HepG2 (cell line): Measurements from ENCODE around the gene STK39. TPM values are rescaled to one million over a fixed set of nuclear protein-coding genes. Genes with fewer than 3 reads are reported as not detected.

Experiments used
- ATAC-seq: fragments of 200-7000 bp; cut with Tn5 transposase; 3 replicates; pipeline ENCODE4 v1.9.1; 2020; ENCODE audit warnings: mild to moderate bottlenecking, moderate library complexity
- BruUV-seq: library from RNA; stranded (reverse); fragments of 400-500 nt; replicated peaks from 2 replicates; lab custom pipeline; 2021; lab: Mats Ljungman, UMichigan
- CTCF ChIA-PET: fragments of 300-600 bp; formaldehyde crosslinking; extraction: SDS; loops from one replicate; lab custom pipeline; 2021; ENCODE audit warnings: low total read pairs, inconsistent platforms, low intra/inter-chr PET ratio; lab: Yijun Ruan, JAX
- POLR2A ChIA-PET: fragments of 350-600 bp; sonication (Branson Sonifier 250); formaldehyde crosslinking; loops from one replicate; lab custom pipeline; 2020; ENCODE audit warnings: antibody characterized with exemption, inconsistent platforms; lab: Yijun Ruan, JAX
- DNase-seq: peaks from one replicate; pipeline ENCODE4 v3.0.0-alpha.2; 2015; ENCODE audit warnings: low spot score
- FAIRE-seq: peaks from 3 replicates; lab custom pipeline; 2011; peaks lifted over from hg19 to GRCh38; lab: Jason Lieb, UNC
- H2AFZ ChIP-seq: one replicate; pipeline ENCODE4 v1.6.1; 2011; ENCODE audit warnings: low read length, inconsistent platforms
- H3K27ac ChIP-seq: fragments of 300-600 bp; 3 replicates; pipeline ENCODE4 v1.8.0; 2011; ENCODE audit warnings: mixed run types, mild to moderate bottlenecking, mixed read lengths, low read length, inconsistent platforms; ENCODE audit not compliant: insufficient read depth; ENCODE audit errors: extremely low read length
- H3K27me3 ChIP-seq, 2 experiments: fragments of 200-600 bp in 1 of 2; 2 replicates in 1 of 2; 3 replicates in 1 of 2; pipeline versions ENCODE4 v1.6.0 to v1.8.0; 2011; ENCODE audit warnings: low read length in 2 of 2, mild to moderate bottlenecking in 2 of 2, moderate library complexity in 2 of 2, inconsistent platforms in 1 of 2; ENCODE audit not compliant: insufficient read depth in 2 of 2, control insufficient read depth in 1 of 2
- H3K36me3 ChIP-seq, 2 experiments: fragments of 200-600 bp in 1 of 2; replicated peaks in 1 of 2; 2 replicates in 1 of 2; 3 replicates in 1 of 2; pipeline versions ENCODE4 v1.5.1 to v1.8.0; 2011; ENCODE audit warnings: low read length in 2 of 2, inconsistent platforms in 1 of 2; ENCODE audit not compliant: insufficient read depth in 2 of 2, control insufficient read depth in 1 of 2
- H3K4me1 ChIP-seq: 2 replicates; pipeline ENCODE4 v1.5.1; 2012; ENCODE audit warnings: low read length, inconsistent platforms; ENCODE audit not compliant: insufficient read depth
- H3K4me2 ChIP-seq: 2 replicates; pipeline ENCODE4 v1.6.0; 2011; ENCODE audit warnings: low read depth, low read length, inconsistent platforms
- H3K4me3 ChIP-seq, 3 experiments: fragments of 200-600 bp in 1 of 3; sonication (generic), shearing (Covaris generic) in 1 of 3; replicated peaks in 1 of 3; 2 replicates each; pipeline ENCODE4 v1.5.1; 2011 to 2016; ENCODE audit warnings: low read length in 3 of 3, inconsistent platforms in 2 of 3, low read depth in 2 of 3, mild to moderate bottlenecking in 2 of 3, control low read depth in 1 of 3, mixed read lengths in 1 of 3; ENCODE audit not compliant: insufficient read depth in 1 of 3
- H3K79me2 ChIP-seq: one replicate; pipeline ENCODE4 v1.6.1; 2011; ENCODE audit warnings: low read length, inconsistent platforms; ENCODE audit not compliant: insufficient read depth
- H3K9ac ChIP-seq: 2 replicates; pipeline ENCODE4 v1.6.0; 2011; ENCODE audit warnings: mild to moderate bottlenecking, low read depth, low read length, inconsistent platforms; ENCODE audit not compliant: insufficient read depth
- H3K9me3 ChIP-seq: 2 replicates; pipeline ENCODE4 v1.5.1; 2012; ENCODE audit warnings: mild to moderate bottlenecking, low read length
- H4K20me1 ChIP-seq: 2 replicates; pipeline ENCODE4 v1.6.0; 2011; ENCODE audit warnings: inconsistent platforms, mild to moderate bottlenecking, low read length, moderate library complexity; ENCODE audit not compliant: insufficient read depth
- AKAP8 ChIP-seq: sonication (generic); formaldehyde crosslinking; IDR thresholded peaks from 2 replicates; pipeline ENCODE4 v1.5.1; 2020; ENCODE audit warnings: mild to moderate bottlenecking, missing genetic modification reagents
- CTCF ChIP-seq: sonication (generic); formaldehyde crosslinking; IDR thresholded peaks from 2 replicates; pipeline ENCODE4 v1.5.0; 2020; ENCODE audit warnings: mild to moderate bottlenecking, missing genetic modification reagents, moderate library complexity
- FUBP1 ChIP-seq: sonication (generic); formaldehyde crosslinking; IDR thresholded peaks from 2 replicates; pipeline ENCODE4 v1.5.1; 2020; ENCODE audit warnings: missing genetic modification reagents, mild to moderate bottlenecking, borderline replicate concordance
- RAD21 ChIP-seq: fragments of 450-650 bp; formaldehyde crosslinking; IDR thresholded peaks from 2 replicates; pipeline ENCODE4 v1.5.0; 2020; ENCODE audit warnings: mild to moderate bottlenecking
- REL ChIP-seq: sonication (generic); formaldehyde crosslinking; conservative IDR thresholded peaks from 2 replicates; pipeline ENCODE4 v1.8.0; 2022; ENCODE audit warnings: mild to moderate bottlenecking, missing genetic modification reagents, moderate library complexity
- REPIN1 ChIP-seq: sonication (generic); formaldehyde crosslinking; IDR thresholded peaks from 2 replicates; pipeline ENCODE4 v1.8.0; 2022; ENCODE audit warnings: missing genetic modification reagents, low read depth, mild to moderate bottlenecking, borderline replicate concordance
- RERE ChIP-seq: IDR thresholded peaks from 2 replicates; pipeline ENCODE4 v1.6.1; 2016; ENCODE audit warnings: low read depth, missing genetic modification reagents, missing compliant biosample characterization
- SMC3 ChIP-seq: IDR thresholded peaks from 2 replicates; pipeline ENCODE4 v1.6.1; 2011; ENCODE audit warnings: low read length, improper control_type of control experiment
- STAG1 ChIP-seq: sonication (generic); formaldehyde crosslinking; IDR thresholded peaks from 2 replicates; pipeline ENCODE4 v1.4.0; 2020; ENCODE audit warnings: missing genetic modification reagents
- TAF1 ChIP-seq: sonication (generic); formaldehyde crosslinking; IDR thresholded peaks from 2 replicates; pipeline ENCODE4 v1.4.0; 2020; ENCODE audit warnings: missing genetic modification reagents
- TBL1XR1 ChIP-seq: fragments of 150-350 bp; IDR thresholded peaks from 2 replicates; pipeline ENCODE4 v1.6.1; 2014; ENCODE audit warnings: borderline replicate concordance, low read length; ENCODE audit not compliant: partially characterized antibody
- TMF1 ChIP-seq: sonication (generic); formaldehyde crosslinking; IDR thresholded peaks from 2 replicates; pipeline ENCODE4 v1.8.1; 2022; ENCODE audit warnings: low read depth, missing genetic modification reagents
- ZBTB14 ChIP-seq: sonication (generic); formaldehyde crosslinking; IDR thresholded peaks from 2 replicates; pipeline ENCODE4 v1.4.0; 2020; ENCODE audit warnings: missing genetic modification reagents
- ZMYM2 ChIP-seq: sonication (generic); formaldehyde crosslinking; IDR thresholded peaks from 2 replicates; pipeline ENCODE4 v1.8.0; 2022; ENCODE audit warnings: mild to moderate bottlenecking, missing genetic modification reagents
- WGBS: methylation state at CpG from one replicate; pipeline ENCODE4 v1.1.6; 2017; ENCODE audit warnings: low lambda C conversion rate; 5-methylcytosine and 5-hydroxymethylcytosine counted together
- in situ Hi-C: cut with HindIII; loops from 2 replicates; pipeline ENCODE4 v1.10.0; 2017; ENCODE audit warnings: low pct_unique_long_range_greater_than_20kb; ENCODE audit not compliant: extremely low pct_ligation_motif_present
- intact Hi-C: fragments of 100-400 bp; cut with micrococcal nuclease; formaldehyde crosslinking; loops from one replicate; pipeline ENCODE4 v1.10.0; 2022; ENCODE audit not compliant: unreplicated experiment
- polyA plus RNA-seq, 8 experiments: library from polyadenylated mRNA; depleted of rRNA in 3 of 8; stranded (reverse) in 7 of 8; unstranded in 1 of 8; fragments of >200 nt; fragmentation: Illumina TruSeq in 4 of 8; extraction: Trizol in 4 of 8; gene quantifications; 2 replicates each; pipeline versions ENCODE4 v1.2.1 to v1.2.3, GENCODE V29; 2011 to 2016; ENCODE audit warnings: low read depth in 4 of 8, missing spikeins in 1 of 8, mixed read lengths in 1 of 8; ENCODE audit not compliant: insufficient read depth in 1 of 8
- total RNA-seq, 5 experiments: library from RNA; depleted of rRNA; stranded (reverse); fragments of >200 nt; fragmentation: Illumina TruSeq; extraction: Trizol; gene quantifications; 2 replicates each; pipeline ENCODE4 v1.2.3, GENCODE V29; 2016; ENCODE audit warnings: low read depth in 1 of 5

STK39 gene
- total and polyA plus RNA-seq, 2 of the 13 experiments (the other 11 are each of a cell fraction or from before 2014, with no cell fraction given), result 27.3 to 38.4 TPM

- H4K20me1 ChIP-seq, result no peaks in the 10 kb centered on the region
- ATAC-seq (peak; percentile 87), DNase-seq (peak; percentile 23), FAIRE-seq (no peak)
- ChIA-PET POLR2A (no interaction called here), CTCF (no interaction called here)
- in situ Hi-C loops (no loop called here), intact Hi-C loops (loop anchor here (2.0 to 5.0 kb wide), 3 partner anchors 46 to 157 kb away; partner anchors contain the start of gene STK39)
- no peak overlapping the region for H2AFZ ChIP-seq
- no peak overlapping the region for H3K9ac ChIP-seq
- no peak for TF ChIP-seq ZBTB14 (CRISPR knock-in tag)
- peak; percentile 32; the same call in 1 of the 2 replicates for TF ChIP-seq RAD21
- no peak for TF ChIP-seq TBL1XR1
- TF ChIP-seq REPIN1 (CRISPR knock-in tag), result no peak
- no peak for TF ChIP-seq AKAP8 (CRISPR knock-in tag)
- TF ChIP-seq TMF1 (CRISPR knock-in tag), result no peak
- no peak for TF ChIP-seq REL (CRISPR knock-in tag)
- TF ChIP-seq TAF1 (CRISPR knock-in tag), result no peak
- TF ChIP-seq ZMYM2 (CRISPR knock-in tag), result no peak
- TF ChIP-seq STAG1 (CRISPR knock-in tag), result peak; percentile 69
- TF ChIP-seq SMC3, result peak; percentile 56; the same call in 1 of the 2 replicates
- no peak for TF ChIP-seq FUBP1
- TF ChIP-seq CTCF (CRISPR knock-in tag), result peak; percentile 51
- no peak for TF ChIP-seq RERE (CRISPR knock-in tag)
- no peaks in the 10 kb centered on the region for H3K79me2 ChIP-seq
- H3K4me3 ChIP-seq, result no peak overlapping the region
- no peak overlapping the region for H3K27ac ChIP-seq
- H3K36me3 ChIP-seq, result no peaks in the 10 kb centered on the region
- H3K4me2 ChIP-seq, result no peak overlapping the region
- H3K4me1 ChIP-seq, result no peaks in the 10 kb centered on the region
- 40% methylated on average over 4 of the region's 4 CpGs for WGBS
- no TSS peak for BruUV-seq
- H3K27me3 ChIP-seq, result no peaks in the 10 kb centered on the region
- no peaks in the 10 kb centered on the region for H3K9me3 ChIP-seq
Observed at GRCh38 chr2:168293766-168294165, 46.4 kb upstream of the STK39 start.
